Amygdala (tissue), 56 donors: ENCODE data around the gene CPNE2.
A peak's percentile ranks its signal among the peaks of the same experiment; 100 is the strongest.
"Not testable (repeated sequence)": the region's sequence is repeated elsewhere in the genome, so short reads cannot be mapped to it uniquely, and the experiment has no call there.

Source experiments
- DNase-seq, 56 donors: peaks; one replicate each; lab custom pipeline; 2025; lab: John Stamatoyannopoulos, UW

The CPNE2 gene

GRCh38 chr16:57186872-57187854, 94.8 kb downstream of the CPNE2 start:
- DNase-seq, result peak in 2 of 56 donors; percentile 9 to 14

GRCh38 chr16:57187902-57188710, 95.7 kb downstream of the CPNE2 start:
- DNase-seq, result not testable (repeated sequence)

GRCh38 chr16:57188711-57189002, 96.3 kb downstream of the CPNE2 start:
- no peak for DNase-seq

GRCh38 chr16:57189527-57189926, 97.1 kb downstream of the CPNE2 start:
- DNase-seq, result not testable (repeated sequence)

GRCh38 chr16:57190136-57190535, 97.8 kb downstream of the CPNE2 start:
- DNase-seq, result no peak

- no peak for DNase-seq
Observed at GRCh38 chr16:57191056-57191571, 98.7 kb downstream of the CPNE2 start.

- no peak for DNase-seq
Observed at GRCh38 chr16:57192146-57192545, 99.8 kb downstream of the CPNE2 start.

- no peak for DNase-seq
Observed at GRCh38 chr16:57192720-57193486, 100.5 kb downstream of the CPNE2 start.

GRCh38 chr16:57194512-57194911, 102.1 kb downstream of the CPNE2 start:
- no peak for DNase-seq

GRCh38 chr16:57196286-57196685, 103.9 kb downstream of the CPNE2 start:
- DNase-seq, result peak in 11 of 56 donors; percentile 5 to 53 (median 20)

GRCh38 chr16:57196753-57197152, 104.4 kb downstream of the CPNE2 start:
- DNase-seq, result no peak
